ES-I3 (cell line): ENCODE data around the gene PKN1.
"Not testable (repeated sequence)": the region's sequence is repeated elsewhere in the genome, so short reads cannot be mapped to it uniquely, and the experiment has no call there.

Experiments used
- H3K36me3 ChIP-seq: 2 replicates; pipeline ENCODE4 v1.6.1; 2013; ENCODE audit warnings: mild to moderate bottlenecking, low read length, control low read depth, moderate library complexity; ENCODE audit not compliant: insufficient read depth
- H3K4me1 ChIP-seq: 2 replicates; pipeline ENCODE4 v1.6.1; 2013; ENCODE audit warnings: mild to moderate bottlenecking, control low read depth, low read length; ENCODE audit not compliant: insufficient read depth
- H3K9ac ChIP-seq: 2 replicates; pipeline ENCODE4 v1.6.1; 2013; ENCODE audit warnings: low read depth, mild to moderate bottlenecking, low read length, moderate library complexity
- H3K9me3 ChIP-seq: 2 replicates; pipeline ENCODE4 v1.6.1; 2013; ENCODE audit warnings: mild to moderate bottlenecking, low read length, moderate library complexity; ENCODE audit not compliant: control insufficient read depth, insufficient read depth

The PKN1 gene

GRCh38 chr19:14432791-14433553 lies at the start of gene PKN1:
PKN1 (plus strand) TSS chr19:14433306; CDS start chr19:14433522, 216 bp downstream.
- Histone ChIP-seq H3K4me1 (no peaks in the 10 kb centered on the region), H3K9ac (peak within 1 kb of the TSS; percentile 80), H3K36me3 (no peaks in the 10 kb centered on the region), H3K9me3 (no peaks in the 10 kb centered on the region)

GRCh38 chr19:14383661-14384555 lies 49.2 kb upstream of the PKN1 start:
- no peaks in the 10 kb centered on the region for H3K9me3 ChIP-seq
- H3K4me1 ChIP-seq: peaks cover 15% of the 10 kb centered on the region
- peak overlapping the region; percentile 32 for H3K9ac ChIP-seq
- no peaks in the 10 kb centered on the region for H3K36me3 ChIP-seq

DNA sequence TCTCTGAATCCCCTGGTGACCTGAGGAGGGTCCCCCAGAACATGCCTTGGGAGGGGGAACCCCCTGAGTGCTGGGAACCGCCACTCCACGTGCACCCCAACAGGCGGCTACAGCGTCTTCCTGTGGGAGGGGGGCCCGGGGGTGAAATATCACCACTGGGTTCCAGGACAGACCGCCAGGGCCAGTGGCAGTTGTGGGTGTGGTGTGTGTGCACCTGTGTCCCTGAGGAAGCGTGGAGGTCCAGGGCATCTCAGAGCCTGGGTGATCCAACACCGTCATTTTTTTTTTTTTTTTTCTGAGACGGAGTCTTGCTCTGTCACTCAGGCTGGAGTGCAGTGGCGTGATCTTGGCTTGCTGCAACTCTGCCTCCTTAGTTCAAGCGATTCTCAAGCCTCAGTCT lies 47.6 kb upstream of the PKN1 start:
- Histone ChIP-seq H3K9ac (no peak overlapping the region), H3K4me1 (peaks cover 11% of the 10 kb centered on the region)

GRCh38 chr19:14390548-14390947 lies 42.6 kb upstream of the PKN1 start:
- H3K9me3 ChIP-seq: no peaks in the 10 kb centered on the region
- no peaks in the 10 kb centered on the region; the same call in 1 of the 2 replicates for H3K4me1 ChIP-seq
- no peak overlapping the region for H3K9ac ChIP-seq
- H3K36me3 ChIP-seq: no peaks in the 10 kb centered on the region

More for the DNA sequence above, 47.6 kb upstream of the PKN1 start:
- Histone ChIP-seq H3K9me3 (no peaks in the 10 kb centered on the region), H3K36me3 (no peaks in the 10 kb centered on the region)

DNA sequence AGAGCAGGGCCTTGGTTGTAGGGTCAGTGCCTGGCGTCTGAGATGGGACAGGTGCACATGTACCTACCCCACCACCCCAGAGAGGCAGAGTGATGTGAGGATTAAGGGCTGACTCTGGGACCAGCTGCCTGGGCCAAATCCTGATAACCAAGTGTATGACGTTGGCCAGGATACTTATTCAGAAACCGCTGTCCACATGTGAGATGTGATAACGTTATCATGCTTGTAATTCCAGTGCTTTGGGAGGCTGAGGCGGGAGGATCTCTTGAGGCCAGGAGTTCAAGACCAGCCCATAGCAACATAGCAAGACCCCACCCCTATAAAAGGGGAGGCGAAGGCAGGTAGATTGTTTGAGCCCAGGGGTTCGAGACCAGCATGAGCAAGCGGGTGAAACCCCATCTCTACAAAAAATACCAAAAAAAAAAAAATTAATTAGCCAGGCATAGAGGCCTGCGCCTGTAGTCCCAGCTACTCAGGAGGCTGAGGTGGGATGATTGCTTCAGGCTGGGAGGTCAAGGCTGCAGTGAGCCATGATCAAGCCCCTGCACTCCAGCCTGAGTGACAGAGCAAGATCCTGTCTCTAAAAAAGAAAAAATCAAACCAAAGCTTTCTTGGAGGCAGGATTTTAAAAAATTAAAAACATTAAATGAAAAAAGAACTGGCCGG lies 41.8 kb upstream of the PKN1 start:
- no peaks in the 10 kb centered on the region; the same call in 1 of the 2 replicates for H3K4me1 ChIP-seq
- H3K9me3 ChIP-seq: no peaks in the 10 kb centered on the region
- H3K36me3 ChIP-seq: no peaks in the 10 kb centered on the region
- no peak overlapping the region for H3K9ac ChIP-seq

DNA sequence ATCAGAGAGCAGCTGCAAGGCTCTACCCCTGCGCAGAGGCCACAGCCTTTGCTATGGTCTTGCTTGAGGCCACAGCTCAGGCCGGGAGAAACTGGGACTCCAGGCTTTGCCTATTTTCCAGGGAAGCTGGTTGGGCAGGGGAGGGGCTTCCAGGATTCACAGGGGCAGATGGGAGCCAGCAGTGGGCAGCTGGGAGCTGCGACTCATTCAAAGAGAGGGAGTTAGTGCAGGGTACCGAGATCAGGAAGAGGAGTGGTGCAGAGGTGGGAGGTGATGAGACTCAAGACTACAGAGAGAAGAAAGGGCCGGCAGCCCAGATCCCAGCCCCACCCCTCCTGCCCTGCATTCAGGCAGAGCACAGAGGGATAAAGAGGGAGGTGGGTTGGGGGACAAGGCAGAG lies 39.8 kb upstream of the PKN1 start:
- H3K4me1 ChIP-seq: no peaks in the 10 kb centered on the region; the same call in 1 of the 2 replicates
- no peaks in the 10 kb centered on the region for H3K36me3 ChIP-seq
- no peaks in the 10 kb centered on the region for H3K9me3 ChIP-seq
- no peak overlapping the region for H3K9ac ChIP-seq

DNA sequence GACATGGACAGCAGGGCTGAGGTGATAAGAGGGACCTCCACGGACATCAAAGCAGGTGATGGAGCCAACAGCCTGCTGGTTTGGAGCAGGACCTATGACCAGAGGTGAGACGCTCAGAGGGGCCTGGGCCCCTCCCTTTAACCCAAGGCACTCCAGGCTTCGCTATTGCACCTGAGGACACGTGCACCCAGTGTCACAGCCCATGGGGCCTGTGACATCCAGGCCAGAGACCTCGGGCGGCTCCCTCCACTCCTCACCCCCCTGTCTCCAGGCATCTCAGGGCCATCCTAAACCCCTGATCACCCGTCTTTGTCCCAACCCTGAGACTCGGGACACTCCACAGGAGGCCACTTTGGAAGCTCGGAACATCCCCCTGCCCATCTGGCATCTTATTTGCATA lies 38.9 kb upstream of the PKN1 start:
- H3K36me3 ChIP-seq: no peaks in the 10 kb centered on the region
- no peaks in the 10 kb centered on the region for H3K9me3 ChIP-seq
- H3K4me1 ChIP-seq: no peaks in the 10 kb centered on the region; the same call in 1 of the 2 replicates
- H3K9ac ChIP-seq: no peak overlapping the region

DNA sequence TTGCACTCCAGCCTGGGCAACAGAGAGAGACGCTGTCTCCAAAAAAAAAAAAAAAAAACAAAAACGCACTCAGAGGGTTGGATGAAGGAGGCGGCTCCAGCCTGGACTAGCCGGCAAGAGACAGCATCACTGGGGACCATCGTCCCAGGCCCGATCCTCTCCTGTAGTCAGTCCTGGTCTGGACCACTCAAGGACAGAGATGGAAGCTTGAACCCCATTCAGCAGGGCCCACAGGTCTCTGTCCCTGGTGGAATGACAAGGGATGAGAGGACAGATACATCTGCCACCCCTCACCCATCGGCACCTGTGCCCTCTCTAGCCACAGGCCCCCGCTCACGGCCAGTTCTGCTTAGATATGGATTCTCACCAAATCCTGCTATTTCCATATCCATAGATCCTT lies 37.8 kb upstream of the PKN1 start:
- no peaks in the 10 kb centered on the region; the same call in 1 of the 2 replicates for H3K4me1 ChIP-seq
- no peaks in the 10 kb centered on the region for H3K9me3 ChIP-seq
- no peaks in the 10 kb centered on the region for H3K36me3 ChIP-seq
- no peak overlapping the region for H3K9ac ChIP-seq

- no peak overlapping the region for H3K9ac ChIP-seq
- H3K4me1 ChIP-seq: no peaks in the 10 kb centered on the region; the same call in 1 of the 2 replicates
- H3K9me3 ChIP-seq: no peaks in the 10 kb centered on the region
- H3K36me3 ChIP-seq: no peaks in the 10 kb centered on the region
Measured at GRCh38 chr19:14395710-14396336, 37.3 kb upstream of the PKN1 start.

DNA sequence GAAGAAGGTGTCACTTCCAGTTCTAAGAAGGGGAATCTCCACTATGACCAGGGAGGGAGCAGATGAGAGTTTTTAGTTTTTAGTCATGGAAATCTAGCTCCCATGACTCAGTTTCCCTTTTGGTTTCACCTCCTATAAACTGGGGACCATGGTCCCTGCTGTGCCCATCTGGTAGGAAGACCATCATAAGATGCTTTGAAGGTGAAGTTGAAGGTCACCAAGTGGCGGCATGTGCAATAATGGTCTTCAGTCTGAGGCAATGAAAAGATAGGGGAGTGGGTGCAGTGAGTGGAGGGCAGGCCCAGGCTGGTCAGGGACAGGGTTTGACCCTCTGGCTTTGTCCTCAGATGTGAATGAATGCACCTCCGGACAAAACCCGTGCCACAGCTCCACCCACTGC lies 36.4 kb upstream of the PKN1 start:
- H3K9me3 ChIP-seq, H3K9ac ChIP-seq, H3K4me1 ChIP-seq, H3K36me3 ChIP-seq: not testable (repeated sequence)

- H3K36me3 ChIP-seq, H3K9ac ChIP-seq, H3K4me1 ChIP-seq, H3K9me3 ChIP-seq: not testable (repeated sequence)
Measured at GRCh38 chr19:14397168-14397567, 35.9 kb upstream of the PKN1 start.

DNA sequence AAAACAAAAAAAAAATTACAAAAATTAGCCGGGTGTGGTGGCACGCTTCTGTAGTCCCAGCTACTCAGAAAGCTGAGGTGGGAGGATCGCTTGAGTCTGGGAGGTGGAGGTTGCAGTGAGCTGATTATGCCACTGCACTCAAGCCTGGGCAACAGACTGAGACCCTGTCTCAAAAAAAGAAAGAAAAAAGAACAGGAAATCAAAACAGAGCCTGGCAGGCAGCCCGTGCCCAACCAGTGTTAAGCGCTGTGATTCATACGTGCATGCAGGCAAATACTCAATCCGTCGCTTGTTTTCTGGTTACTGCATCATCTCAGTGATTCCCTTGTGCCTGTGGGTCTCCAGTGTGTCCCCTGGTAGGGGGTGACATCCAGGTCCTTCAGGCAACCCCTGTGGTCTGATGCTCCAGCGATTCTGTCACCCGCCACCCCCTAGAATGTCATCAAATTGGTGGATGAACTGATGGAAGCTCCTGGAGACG lies 32.1 kb upstream of the PKN1 start:
- Histone ChIP-seq H3K9me3 (no peaks in the 10 kb centered on the region), H3K9ac (no peak overlapping the region), H3K4me1 (no peaks in the 10 kb centered on the region), H3K36me3 (no peaks in the 10 kb centered on the region)

GRCh38 chr19:14401468-14402195 lies 31.5 kb upstream of the PKN1 start:
- Histone ChIP-seq H3K36me3 (no peaks in the 10 kb centered on the region), H3K9me3 (no peaks in the 10 kb centered on the region), H3K4me1 (no peaks in the 10 kb centered on the region), H3K9ac (no peak overlapping the region)
